GM19467 (cell line): ENCODE data around the gene SLC25A42.
A peak's percentile ranks its signal among the peaks of the same experiment; 100 is the strongest.
"Not testable (repeated sequence)": the region's sequence is repeated elsewhere in the genome, so short reads cannot be mapped to it uniquely, and the experiment has no call there.

Source experiments
- ATAC-seq: cut with Tn5 transposase; IDR thresholded peaks from one replicate; pipeline ENCODE4 v1.9.1; 2021; ENCODE audit warnings: mild to moderate bottlenecking, moderate library complexity; ENCODE audit not compliant: unreplicated experiment

The SLC25A42 gene, protein sequence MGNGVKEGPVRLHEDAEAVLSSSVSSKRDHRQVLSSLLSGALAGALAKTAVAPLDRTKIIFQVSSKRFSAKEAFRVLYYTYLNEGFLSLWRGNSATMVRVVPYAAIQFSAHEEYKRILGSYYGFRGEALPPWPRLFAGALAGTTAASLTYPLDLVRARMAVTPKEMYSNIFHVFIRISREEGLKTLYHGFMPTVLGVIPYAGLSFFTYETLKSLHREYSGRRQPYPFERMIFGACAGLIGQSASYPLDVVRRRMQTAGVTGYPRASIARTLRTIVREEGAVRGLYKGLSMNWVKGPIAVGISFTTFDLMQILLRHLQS

DNA sequence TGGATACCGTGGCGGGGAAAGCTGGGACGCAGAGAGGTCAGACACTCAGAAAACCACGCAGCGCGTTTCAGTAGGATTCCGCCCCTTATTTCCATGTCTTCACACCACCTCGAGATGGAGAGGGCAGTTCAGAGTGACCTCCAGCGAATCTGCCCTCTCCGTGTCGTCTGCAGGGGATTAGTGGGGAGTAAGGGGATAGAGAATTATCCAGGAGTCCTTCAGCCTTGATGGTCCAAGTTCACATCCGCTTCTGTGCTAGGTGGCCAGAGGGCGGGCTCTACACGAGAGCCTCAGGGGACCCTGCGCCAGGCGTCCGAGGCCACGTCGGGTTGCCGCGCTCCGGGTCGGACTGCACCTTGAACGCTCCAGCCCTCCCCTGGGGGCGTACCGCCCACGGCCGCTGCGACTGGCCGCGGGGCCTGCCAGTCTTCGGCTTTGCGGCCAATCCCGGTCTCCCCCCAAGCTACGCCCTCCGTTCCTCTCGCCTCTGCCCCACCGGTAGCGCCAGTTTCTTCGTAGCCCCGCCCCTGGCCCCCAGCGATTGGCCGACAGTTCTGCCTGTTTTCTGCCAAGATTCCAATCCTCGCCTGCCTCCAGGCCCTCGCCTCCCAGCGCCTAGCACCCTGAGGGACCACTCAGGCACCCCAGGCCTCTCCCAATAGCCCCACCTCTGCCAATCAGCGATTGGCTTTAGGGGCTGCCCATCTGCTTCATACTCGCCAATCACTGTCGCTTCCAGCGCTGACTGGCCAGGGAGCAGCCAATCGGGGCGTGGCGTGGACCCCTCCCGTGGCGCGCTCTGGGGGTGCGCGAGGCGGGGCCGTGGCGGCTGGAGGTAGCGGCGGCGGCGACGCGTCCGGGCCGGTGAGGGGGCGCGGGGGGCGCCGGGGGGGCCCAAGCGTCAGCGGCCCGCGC, at the start of gene SLC25A42:
Gene SLC25A42 (plus strand): TSS at position 812 of the 915 bp plus-strand sequence. CDS start 32,131 bp downstream, outside the sequence.
- peak; percentile 91 for ATAC-seq

DNA sequence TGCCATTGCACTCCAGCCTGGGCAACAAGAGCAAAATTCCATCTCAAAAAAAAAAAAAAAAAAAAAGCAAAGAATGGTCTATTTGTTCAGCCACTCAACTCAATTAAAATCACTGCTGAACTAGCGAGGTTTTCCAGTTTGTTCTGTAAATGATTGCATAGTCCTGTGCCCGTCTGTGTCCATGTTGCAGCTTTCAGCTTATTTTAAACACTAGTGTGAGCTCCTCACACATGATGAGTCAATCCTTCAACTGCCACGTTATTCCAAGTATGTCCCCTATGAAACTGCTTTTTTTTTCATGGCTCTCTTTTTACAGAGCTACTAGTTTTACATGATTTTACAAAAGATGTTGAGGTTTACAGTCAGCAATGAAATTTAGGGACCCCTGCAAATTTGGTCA, 42.7 kb upstream of the SLC25A42 start:
- no peak for ATAC-seq

DNA sequence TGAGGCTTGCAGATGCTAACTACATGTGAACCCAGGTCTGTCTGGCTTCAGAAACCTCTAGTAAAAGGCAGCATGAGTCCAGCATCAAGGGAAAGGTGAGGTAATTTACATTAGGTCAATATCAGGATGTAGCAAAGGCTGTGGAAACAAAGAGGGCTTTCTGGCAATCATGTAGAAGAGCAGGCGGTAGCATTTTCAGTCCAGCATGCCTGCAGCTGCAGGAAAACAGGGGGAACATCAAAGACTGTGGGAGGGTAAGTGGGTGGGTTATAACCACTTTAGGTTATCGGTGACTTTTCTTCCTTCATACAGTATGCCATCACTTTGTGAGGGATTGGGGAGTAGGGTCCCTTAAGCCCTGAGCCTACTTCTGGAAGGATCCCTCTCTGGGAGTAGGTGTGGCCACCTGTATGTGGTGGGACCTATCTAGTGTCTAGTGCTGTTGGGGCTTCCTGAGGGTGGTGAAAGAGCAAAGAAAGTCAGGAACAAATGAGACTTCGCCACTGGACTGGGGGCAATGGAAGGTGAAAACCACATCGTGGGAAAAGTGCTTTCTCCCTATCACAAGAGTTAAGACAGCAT, 41.3 kb upstream of the SLC25A42 start:
- no peak for ATAC-seq

DNA sequence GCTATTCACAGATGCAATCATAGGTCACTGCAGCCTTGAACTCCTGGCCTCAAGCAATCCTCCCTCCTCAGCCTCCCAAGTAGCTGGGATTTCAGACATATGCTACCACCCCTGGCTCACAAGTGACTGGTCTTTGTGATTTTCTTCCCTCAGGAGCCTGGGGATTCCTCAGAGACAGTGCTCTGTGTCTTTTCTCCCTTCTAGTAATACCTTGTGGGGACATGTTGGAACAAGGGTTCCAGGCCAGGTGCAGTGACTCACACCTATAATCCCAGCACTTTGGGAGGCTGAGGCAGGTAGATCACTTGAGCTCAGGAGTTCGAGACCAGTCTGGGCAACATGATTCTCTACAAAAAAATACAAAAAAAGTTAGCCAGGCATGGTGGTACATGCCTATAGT, 40.4 kb upstream of the SLC25A42 start:
- not testable (repeated sequence) for ATAC-seq

DNA sequence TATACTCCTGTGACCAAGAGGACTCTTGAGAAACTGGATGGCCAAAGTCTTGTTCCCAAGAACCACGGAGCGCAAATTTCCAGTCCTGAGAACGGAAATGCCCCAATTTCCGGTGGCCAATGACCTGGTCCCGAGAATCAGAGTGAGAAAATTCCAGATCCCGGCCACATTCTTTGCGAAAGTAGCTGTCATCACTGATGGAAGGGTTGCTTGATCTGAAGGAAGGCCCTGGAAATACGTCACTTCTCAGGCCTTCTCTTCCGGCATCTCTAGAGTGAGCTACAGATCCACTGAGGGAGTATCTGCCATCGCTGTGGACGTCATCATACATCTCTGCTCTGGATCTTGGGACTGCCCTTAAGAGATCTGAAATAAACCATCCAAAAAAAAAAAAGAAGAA, 37.9 kb upstream of the SLC25A42 start:
- ATAC-seq: no peak

DNA sequence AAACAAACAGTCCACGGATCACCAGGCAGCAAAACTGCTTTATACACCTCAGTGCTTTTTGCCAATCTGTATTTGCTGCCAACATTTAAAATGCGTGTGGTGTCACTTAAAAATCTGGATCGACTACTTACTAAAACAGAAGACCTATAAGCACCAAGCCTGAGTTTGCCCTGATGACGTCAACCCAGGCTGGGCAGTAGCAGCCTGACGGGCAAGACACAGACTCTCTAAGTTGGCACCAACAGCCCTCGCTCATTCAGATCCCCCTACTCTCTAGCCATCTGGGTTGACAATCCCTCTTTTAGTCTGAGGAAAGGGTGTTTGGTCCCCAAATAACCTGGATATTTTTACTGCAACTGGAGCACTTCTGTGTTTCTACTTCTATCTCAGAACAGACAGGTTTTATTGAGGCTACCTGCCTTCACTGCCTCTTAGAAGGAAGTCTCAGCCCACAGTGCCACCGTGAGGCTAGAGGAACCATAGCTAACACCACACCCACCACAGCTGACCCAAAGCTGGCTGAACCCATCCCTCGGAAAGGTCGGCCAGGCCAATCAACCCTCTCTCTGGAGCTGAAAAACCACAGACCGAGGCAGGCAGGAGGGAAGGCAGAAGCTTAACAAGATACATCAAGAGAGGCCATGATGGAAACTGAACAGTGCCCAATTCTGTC, 37.4 kb upstream of the SLC25A42 start:
- no peak for ATAC-seq

DNA sequence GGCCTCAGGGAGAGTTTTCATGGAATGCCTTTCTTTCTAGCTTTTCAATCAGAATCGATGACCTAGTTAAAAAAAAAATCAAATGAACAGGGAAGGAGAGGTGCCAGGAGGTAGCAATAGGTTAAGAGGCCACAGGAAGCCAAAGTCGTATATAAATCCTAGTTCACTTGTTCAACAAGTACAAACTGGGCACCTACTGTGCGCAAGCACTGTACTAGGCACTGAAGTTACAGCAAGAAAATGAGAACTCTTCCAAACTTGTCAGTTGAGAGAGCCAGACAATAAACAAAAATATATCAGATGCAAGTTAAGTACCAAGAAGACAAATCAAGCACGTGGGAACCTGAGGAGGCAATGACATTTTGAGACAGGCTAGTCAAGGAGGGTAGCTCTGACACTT, 36.6 kb upstream of the SLC25A42 start:
- ATAC-seq: no peak

DNA sequence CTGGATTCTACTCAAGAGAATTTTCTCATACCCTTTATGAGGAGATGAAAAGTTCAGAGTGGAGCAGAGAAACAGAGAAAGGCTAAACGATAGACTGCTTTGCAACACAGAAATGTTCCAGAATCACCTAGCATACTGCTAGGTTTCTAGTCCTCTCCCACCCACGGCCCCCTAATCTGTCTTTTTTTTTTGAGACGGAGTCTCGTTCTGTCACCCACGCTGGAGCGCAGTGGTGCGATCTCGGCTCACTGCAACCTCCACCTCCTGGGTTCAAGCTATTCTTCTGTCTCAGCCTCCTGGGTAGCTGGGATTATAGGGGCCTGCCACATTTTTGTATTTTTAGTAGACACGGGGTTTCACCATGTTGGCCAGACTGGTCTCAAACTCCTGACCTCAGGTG, 35.3 kb upstream of the SLC25A42 start:
- no peak for ATAC-seq

DNA sequence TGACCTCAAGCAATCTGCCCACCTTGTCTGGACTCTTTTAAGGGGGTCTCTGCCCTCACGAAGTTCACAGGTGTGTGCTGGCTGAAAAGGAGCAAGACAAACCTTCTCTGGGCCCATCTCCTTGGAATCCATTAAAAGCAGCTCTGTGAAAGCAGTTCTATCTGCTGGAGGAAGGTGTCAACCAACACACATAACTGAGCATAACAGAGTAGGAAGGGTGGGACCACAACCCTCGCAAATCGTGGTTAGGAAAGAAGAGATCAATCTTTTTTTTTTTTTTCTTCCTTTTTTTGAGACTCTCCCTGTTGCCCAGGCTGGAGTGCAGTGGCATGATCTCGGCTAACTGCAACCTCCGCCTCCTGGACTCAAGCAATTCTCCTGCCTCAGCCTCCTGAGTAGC, 31.9 kb upstream of the SLC25A42 start:
- ATAC-seq: no peak

DNA sequence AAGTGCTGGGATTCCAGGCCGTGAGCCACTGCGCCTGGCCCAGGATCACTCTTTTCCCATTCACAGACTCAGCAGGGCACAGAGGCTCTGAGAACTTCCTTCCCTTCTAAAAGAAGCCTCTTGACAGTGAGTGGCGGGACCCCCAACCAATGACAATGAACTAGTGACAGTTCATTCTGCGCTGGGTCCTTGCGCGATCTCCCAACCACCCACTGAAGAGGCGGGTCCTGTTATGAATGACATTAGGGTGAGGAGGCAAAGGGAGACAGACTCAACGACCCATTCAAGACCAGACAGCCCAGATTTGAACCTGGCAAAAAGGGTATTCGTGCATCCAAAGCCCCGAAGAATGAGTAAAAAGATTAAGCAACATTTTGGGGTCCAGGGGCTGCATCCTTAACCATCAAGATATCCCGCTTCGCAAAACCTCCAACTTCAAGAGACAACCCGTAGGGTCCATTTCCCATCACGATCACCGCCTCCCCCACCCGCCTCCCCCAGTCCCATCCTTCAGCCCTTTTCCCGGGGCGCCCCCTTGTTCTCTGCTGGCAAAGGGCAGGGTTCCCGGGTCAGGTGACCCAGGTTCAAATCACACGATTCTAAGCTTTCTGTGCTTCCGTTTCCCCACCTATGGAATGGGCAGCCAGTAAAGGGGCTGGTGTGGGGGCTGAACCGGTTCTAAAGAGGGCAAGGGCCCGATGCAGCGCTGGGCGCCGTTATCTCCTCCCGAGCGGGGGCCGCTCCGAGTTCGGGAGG, 31.2 kb upstream of the SLC25A42 start:
- peak; percentile 2 for ATAC-seq

DNA sequence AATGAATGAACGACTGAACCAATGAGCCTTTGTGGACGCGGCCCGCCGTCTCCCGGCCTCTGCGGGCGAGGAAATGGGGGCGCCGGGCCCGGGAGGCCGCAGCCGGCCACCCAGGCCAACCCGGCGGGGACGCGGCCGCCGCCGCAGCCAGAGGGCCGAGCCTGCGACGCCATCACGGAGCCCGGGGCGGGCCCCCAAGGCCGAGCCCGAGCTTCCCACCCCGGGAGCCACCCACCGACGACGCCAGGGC, 30.7 kb upstream of the SLC25A42 start:
- ATAC-seq: no peak

DNA sequence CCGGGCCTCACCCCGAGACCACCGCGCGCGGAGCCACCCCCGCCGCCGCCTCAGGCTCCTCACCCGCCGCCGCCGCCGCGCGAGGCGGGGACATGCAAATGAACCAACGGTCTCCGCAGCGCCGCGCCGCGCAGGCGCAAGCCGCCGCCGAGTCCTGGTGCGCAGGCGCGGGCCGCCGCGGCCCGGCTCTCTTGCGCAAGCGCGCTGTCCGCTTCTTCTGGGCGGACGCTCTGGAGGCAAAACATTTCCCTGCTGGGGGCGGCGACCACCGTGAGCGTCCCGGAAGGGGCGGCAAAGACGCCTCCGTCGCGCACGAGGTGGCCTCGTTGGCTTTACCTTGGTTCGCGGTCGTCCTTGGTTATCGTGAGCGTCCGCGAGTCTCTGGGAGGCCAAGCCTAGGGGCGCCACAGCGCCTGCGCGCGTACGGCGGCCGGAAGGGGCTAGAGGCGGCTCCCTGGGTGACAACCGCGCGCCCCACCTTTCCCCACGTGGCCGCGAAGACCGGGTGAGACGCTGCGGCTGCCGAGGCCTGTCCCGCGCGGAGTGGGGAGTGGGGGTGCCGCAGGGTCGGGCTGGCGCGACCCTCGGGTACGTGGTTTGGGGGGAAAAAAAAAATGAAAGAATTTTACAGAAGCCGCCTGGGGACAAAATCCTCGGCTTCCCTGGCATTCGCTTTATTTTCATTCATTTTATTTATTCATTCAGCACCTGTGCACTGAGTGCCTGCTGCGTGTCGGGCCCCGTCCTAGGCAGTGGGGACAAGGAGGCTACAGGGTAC, 30.2 kb upstream of the SLC25A42 start, which contains the start of the genes ARMC6 and SUGP2:
Gene ARMC6 (plus strand): TSS at position 178 of the 778 bp plus-strand sequence. CDS start 607 bp downstream, outside the sequence.
Gene SUGP2 (minus strand): TSS at position 92 of the 778 bp plus-strand sequence. CDS start 2,446 bp downstream, outside the sequence.
- peak; percentile 62 for ATAC-seq

DNA sequence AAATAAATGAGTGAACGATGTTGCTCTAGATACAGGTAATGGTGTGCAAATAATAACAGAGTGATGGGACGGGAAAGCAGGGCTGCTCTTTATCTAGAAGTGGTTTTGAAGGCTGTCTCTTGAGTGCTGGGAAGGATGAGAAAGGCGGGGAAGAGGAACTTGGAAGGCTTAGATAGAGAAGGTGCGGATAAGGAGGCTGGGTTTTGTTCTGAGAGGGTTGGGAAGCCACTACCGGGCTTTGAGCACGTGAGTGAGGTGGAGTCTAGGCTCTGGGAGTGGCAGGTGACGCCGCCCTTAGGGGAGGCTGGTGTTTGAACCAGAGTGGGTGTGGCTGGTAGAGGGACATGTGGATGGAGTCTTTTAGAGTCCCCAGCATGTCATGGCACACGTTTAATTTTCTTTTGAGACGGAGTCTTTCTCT, 29.6 kb upstream of the SLC25A42 start:
- ATAC-seq: peak; percentile 39

DNA sequence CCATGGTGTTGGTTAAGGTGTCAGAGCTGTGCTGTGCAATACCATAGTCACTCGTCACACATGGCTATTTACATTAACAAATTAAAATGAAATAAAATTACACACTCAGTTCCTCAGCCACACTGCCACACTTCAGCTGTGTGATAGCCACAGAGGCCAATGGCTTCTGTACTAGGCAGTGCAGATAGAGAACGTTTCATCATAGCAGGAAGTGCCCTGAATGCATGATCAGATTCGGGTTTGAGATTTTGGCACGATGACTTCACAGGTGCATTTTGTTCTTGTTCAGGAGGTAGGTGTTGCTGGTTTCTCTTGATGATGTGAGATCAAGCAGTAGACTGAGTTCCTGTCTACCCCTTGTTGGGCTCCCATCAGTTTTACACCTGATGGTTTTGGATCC, 23.9 kb upstream of the SLC25A42 start:
- no peak for ATAC-seq

DNA sequence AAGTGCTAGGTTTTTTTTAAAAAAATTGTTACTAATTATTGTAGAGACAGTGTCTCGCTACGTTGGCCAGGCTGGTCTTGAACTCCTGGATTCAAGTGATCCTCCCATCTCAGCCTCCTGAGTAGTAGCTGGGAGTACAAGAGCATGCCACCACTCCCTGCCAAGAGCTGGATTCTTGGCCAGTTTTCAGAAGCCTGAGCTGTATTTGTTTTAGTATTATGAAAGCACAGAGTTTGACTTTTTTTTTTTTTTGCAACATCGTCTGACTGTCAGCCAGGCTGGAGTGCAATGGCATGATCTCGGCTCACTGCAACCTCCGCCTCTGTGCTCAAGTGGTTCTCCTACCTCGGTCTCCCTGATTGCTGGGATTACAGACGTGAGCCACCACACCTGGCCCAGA, 23.4 kb upstream of the SLC25A42 start:
- no peak for ATAC-seq

DNA sequence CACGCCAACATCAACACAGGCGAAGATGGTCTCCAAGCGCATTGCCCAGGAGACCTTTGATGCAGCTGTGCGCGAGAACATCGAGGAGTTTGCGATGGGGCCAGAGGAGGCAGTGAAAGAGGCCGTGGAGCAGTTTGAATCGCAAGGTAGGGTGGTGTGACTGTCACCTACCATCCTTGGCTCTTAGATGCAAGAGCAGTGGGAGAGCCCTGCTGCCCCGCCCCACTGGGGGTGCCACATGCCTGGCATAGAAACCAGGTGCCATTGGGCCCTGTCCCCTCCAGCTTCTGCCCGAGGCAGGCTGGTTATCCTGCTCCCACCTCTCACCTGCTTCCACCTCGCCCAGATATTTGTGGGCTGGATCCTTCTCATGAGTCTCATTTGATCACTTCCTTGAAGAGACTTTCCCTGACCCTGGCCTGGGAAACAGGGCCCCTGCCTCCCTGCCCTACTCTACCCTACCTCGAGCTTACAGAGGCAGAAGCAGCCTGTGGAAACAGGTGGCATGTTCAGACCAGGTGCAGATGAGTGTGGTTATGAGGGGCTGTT, 21.0 kb upstream of the SLC25A42 start:
- ATAC-seq: no peak

DNA sequence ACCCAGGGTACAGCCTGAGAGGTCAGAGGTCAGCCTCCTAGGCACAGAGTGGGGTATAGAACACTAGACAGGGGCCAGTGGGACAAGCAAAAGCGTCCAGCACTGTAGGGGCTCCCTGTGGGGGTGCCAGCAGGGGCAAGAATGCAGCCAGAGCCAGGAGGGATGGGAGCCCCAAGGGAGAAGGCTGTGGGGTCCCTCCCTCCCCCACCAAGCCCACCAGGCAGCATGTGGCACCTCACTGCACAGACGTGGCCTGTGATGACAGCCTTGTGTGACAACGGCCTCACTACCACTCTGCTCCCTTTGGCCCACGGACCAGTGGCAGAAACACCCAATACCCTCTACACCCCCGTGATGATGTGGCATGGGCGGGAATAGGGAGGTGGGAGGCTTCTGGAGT, 20.3 kb upstream of the SLC25A42 start:
- no peak for ATAC-seq

DNA sequence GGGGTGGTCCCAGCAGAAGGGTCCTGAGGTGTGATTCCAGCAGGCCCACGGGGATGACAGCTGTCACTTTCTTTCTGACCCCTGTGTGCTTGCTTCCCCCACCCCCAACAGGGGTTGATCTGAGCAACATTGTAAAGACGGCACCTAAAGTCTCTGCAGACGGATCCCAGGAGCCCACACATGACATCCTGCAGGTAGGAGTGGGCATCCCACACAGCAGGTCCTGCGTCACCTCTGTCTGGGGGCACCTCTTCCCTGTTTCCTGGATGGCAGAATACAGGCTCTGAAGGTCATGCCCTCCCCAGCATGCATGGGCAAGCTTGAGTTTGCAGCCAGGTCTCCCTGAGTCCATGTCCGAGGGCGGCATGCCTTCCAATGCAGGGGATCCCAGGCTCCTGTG, 19.9 kb upstream of the SLC25A42 start:
- ATAC-seq: no peak

DNA sequence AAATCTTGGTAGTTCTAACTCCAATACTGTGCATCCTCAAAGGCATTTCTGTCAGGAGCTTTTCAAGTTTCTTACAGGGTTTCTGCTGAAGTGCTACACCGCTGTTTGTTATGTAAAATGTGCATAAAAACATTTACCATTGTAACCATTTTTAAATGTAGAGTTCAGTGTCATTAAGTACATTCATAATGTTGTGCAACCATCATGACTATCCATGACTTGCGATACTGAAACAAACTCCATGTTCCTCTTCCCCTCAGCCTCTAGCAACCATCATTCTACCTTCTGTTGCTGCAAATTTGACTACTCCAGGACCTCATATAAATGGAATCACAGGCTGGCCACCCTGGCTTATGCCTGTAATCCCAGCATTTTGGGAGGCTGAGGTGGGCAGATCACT, 14.4 kb upstream of the SLC25A42 start:
- no peak for ATAC-seq
